MCF 10A (cell line): ENCODE data around the gene PNN. TPM values are rescaled to one million over a fixed set of nuclear protein-coding genes. Genes with fewer than 3 reads are reported as not detected.
"Not testable (repeated sequence)": the region's sequence is repeated elsewhere in the genome, so short reads cannot be mapped to it uniquely, and the experiment has no call there.

Experiments used
- BruUV-seq: library from RNA; stranded (reverse); fragments of 400-500 nt; replicated peaks from 2 replicates; lab custom pipeline; 2021; lab: Mats Ljungman, UMichigan
- CTCF ChIA-PET: fragments of 300-600 bp; sonication (Branson Sonifier 250); formaldehyde crosslinking; extraction: SDS; loops from one replicate; lab custom pipeline; 2021; ENCODE audit warnings: antibody characterized with exemption, inconsistent platforms; lab: Yijun Ruan, JAX
- POLR2A ChIA-PET: fragments of 300-600, 350-650 bp; sonication (Branson Sonifier 250); formaldehyde crosslinking; extraction: SDS; loops from one replicate; lab custom pipeline; 2020; ENCODE audit warnings: antibody characterized with exemption, inconsistent platforms; lab: Yijun Ruan, JAX
- DNase-seq: peaks from one replicate; pipeline ENCODE4 v3.0.0-alpha.2; 2018; ENCODE audit not compliant: unreplicated experiment
- H3K27ac Mint-ChIP-seq: one replicate; pipeline ENCODE4 v1.8.0; 2022; ENCODE audit warnings: mild to moderate bottlenecking, low read depth, mixed read lengths; ENCODE audit not compliant: unreplicated experiment
- H3K27me3 Mint-ChIP-seq: one replicate; pipeline ENCODE4 v1.8.0; 2022; ENCODE audit warnings: mixed read lengths; ENCODE audit not compliant: insufficient read depth, unreplicated experiment
- H3K36me3 Mint-ChIP-seq: one replicate; pipeline ENCODE4 v1.8.0; 2022; ENCODE audit warnings: mild to moderate bottlenecking, moderate library complexity, mixed read lengths; ENCODE audit not compliant: insufficient read depth, unreplicated experiment
- H3K4me1 Mint-ChIP-seq: one replicate; pipeline ENCODE4 v1.8.0; 2022; ENCODE audit warnings: mixed read lengths; ENCODE audit not compliant: insufficient read depth, unreplicated experiment
- H3K4me3 Mint-ChIP-seq: one replicate; pipeline ENCODE4 v1.8.0; 2022; ENCODE audit warnings: mild to moderate bottlenecking, moderate library complexity, mixed read lengths; ENCODE audit not compliant: unreplicated experiment
- H3K9me3 Mint-ChIP-seq: one replicate; pipeline ENCODE4 v1.8.0; 2022; ENCODE audit warnings: mixed read lengths; ENCODE audit not compliant: unreplicated experiment
- CTCF ChIP-seq: fragments of 200-600 bp; IDR thresholded peaks from one replicate; pipeline ENCODE4 v1.8.0; 2022; ENCODE audit warnings: antibody characterized with exemption, mild to moderate bottlenecking; ENCODE audit not compliant: unreplicated experiment
- intact Hi-C: fragments of 100-400 bp; cut with micrococcal nuclease; formaldehyde crosslinking; loops from 2 replicates; pipeline ENCODE4 v1.14.1; 2022
- total RNA-seq: library from RNA; stranded (reverse); gene quantifications from 2 replicates; pipeline ENCODE4 v1.2.3, GENCODE V29; 2022

Gene PNN
- total RNA-seq, 1 experiment from 2014 or later: 96.7 TPM

- peak; percentile 74 for DNase-seq
- no peak for TF ChIP-seq CTCF
- intact Hi-C loops: no loop called here
- ChIA-PET CTCF (interaction anchor here (0.6 kb wide), 1 partner anchor 234 kb away, joined by 5 read pairs; no protein-coding TSS in a partner anchor), POLR2A (interaction anchor here (0.7 to 1.9 kb wide), 6 partner anchors 30 to 214 kb away, joined by 3 to 7 read pairs (median 4); partner anchors contain the start of genes FBXO33 and PNN)
- Mint-ChIP-seq H3K27ac (peak overlapping the region; percentile 10), H3K27me3 (no peaks in the 10 kb centered on the region), H3K4me1 (peaks cover 15% of the 10 kb centered on the region), H3K4me3 (no peak overlapping the region), H3K9me3 (no peaks in the 10 kb centered on the region), H3K36me3 (no peaks in the 10 kb centered on the region)
- no TSS peak for BruUV-seq
These were observed 43.2 kb downstream of the PNN start for GRCh38 chr14:39218171-39218769.

- Mint-ChIP-seq H3K27ac (peak overlapping the region; percentile 10), H3K4me1 (peaks cover 15% of the 10 kb centered on the region), H3K27me3 (no peaks in the 10 kb centered on the region), H3K4me3 (no peak overlapping the region), H3K9me3 (no peaks in the 10 kb centered on the region), H3K36me3 (no peaks in the 10 kb centered on the region)
- peak; percentile 23 for DNase-seq
- BruUV-seq: no TSS peak
- ChIA-PET POLR2A (interaction anchor here (0.7 to 1.6 kb wide), 5 partner anchors 31 to 213 kb away, joined by 3 to 5 read pairs (median 3); partner anchors contain the start of genes FBXO33 and PNN), CTCF (no interaction called here)
- no peak for TF ChIP-seq CTCF
- intact Hi-C loops: no loop called here
These were observed 44.0 kb downstream of the PNN start for GRCh38 chr14:39219075-39219499.

GRCh38 chr14:39220473-39220872 lies 45.4 kb downstream of the PNN start:
- ChIA-PET CTCF (interaction anchor here (0.6 kb wide), 1 partner anchor 21 kb away, joined by 4 read pairs; no protein-coding TSS in a partner anchor), POLR2A (interaction anchor here (1.0 kb wide), 1 partner anchor 44 kb away, joined by 4 read pairs; no protein-coding TSS in a partner anchor)
- H3K4me1 Mint-ChIP-seq: peaks cover 15% of the 10 kb centered on the region
- intact Hi-C loops, H3K9me3 Mint-ChIP-seq, H3K36me3 Mint-ChIP-seq, BruUV-seq, DNase-seq, H3K27me3 Mint-ChIP-seq, H3K27ac Mint-ChIP-seq, H3K4me3 Mint-ChIP-seq: not testable (repeated sequence)

- DNase-seq: no peak
- H3K9me3 Mint-ChIP-seq: no peaks in the 10 kb centered on the region
- TF ChIP-seq CTCF: no peak
- H3K27me3 Mint-ChIP-seq: no peaks in the 10 kb centered on the region
- H3K4me3 Mint-ChIP-seq: no peak overlapping the region
- POLR2A ChIA-PET: no interaction called here
- H3K36me3 Mint-ChIP-seq: no peaks in the 10 kb centered on the region
- no peak overlapping the region for H3K27ac Mint-ChIP-seq
- peaks cover 10% of the 10 kb centered on the region for H3K4me1 Mint-ChIP-seq
- no TSS peak for BruUV-seq
- CTCF ChIA-PET: no interaction called here
- intact Hi-C loops: no loop called here
These were observed 53.0 kb downstream of the PNN start for GRCh38 chr14:39228044-39228443.
